Ovary (tissue), 9 donors: ENCODE results near the gene NLK. TPM values are rescaled to one million over a fixed set of nuclear protein-coding genes. Genes with fewer than 3 reads are reported as not detected.
"Not testable (repeated sequence)": the region's sequence is repeated elsewhere in the genome, so short reads cannot be mapped to it uniquely, and the experiment has no call there.

Experiments
- DNase-seq, 5 donors: peaks; one replicate each; pipeline ENCODE4 v3.0.0-alpha.2; 2019 to 2020
- H3K27ac ChIP-seq, 2 donors: fragments of 200-600 bp; one replicate each; pipeline versions ENCODE4 v1.5.1 to v1.8.0; 2019 to 2022
- H3K27me3 ChIP-seq: fragments of 200-600 bp; one replicate; pipeline ENCODE4 v1.8.0; 2022
- H3K36me3 ChIP-seq: fragments of 200-600 bp; sonication (generic); one replicate; pipeline ENCODE4 v1.5.1; 2019
- H3K4me1 ChIP-seq: one replicate; pipeline ENCODE4 v1.8.1; 2013; ENCODE audit warnings: mild to moderate bottlenecking, moderate library complexity; ENCODE audit not compliant: insufficient read depth
- H3K4me3 ChIP-seq: fragments of 200-600 bp; sonication (generic); one replicate; pipeline ENCODE4 v1.5.1; 2017
- H3K9me3 ChIP-seq, 2 donors: fragments of 200-600 bp in 1 of 2; sonication (generic) in 1 of 2; one replicate each; pipeline versions ENCODE4 v1.5.1 to v1.8.1; 2013 to 2019; ENCODE audit warnings: mild to moderate bottlenecking in 1 of 2, moderate library complexity in 1 of 2
- CTCF ChIP-seq, 3 donors: fragments of 450-650 bp in 2 of 3; fragments of 200-600 bp in 1 of 3; IDR thresholded peaks; one replicate each; pipeline versions ENCODE4 v1.5.1 to v1.8.0; 2016 to 2022; ENCODE audit warnings: antibody characterized with exemption in 3 of 3, mild to moderate bottlenecking in 1 of 3
- EP300 ChIP-seq: sonication (generic); formaldehyde crosslinking; IDR thresholded peaks from one replicate; pipeline ENCODE4 v1.6.1; 2017; ENCODE audit warnings: antibody characterized with exemption
- POLR2A ChIP-seq: fragments of 450-650 bp; IDR thresholded peaks from one replicate; pipeline ENCODE4 v1.6.1; 2017; ENCODE audit warnings: antibody characterized with exemption, mild to moderate bottlenecking, moderate library complexity
- WGBS, 3 donors: extraction: QIAGEN DNeasy Blood & Tissue Kit in 1 of 3; methylation state at CpG; one replicate each; pipeline versions ENCODE4 v1.1.5 to v1.1.7; 2013 to 2017; 5-methylcytosine and 5-hydroxymethylcytosine counted together
- intact Hi-C, 4 donors: fragments of 100-400 bp; cut with DNase I; formaldehyde crosslinking; loops; one replicate each; pipeline versions ENCODE4 v1.11.0 to v1.15.1; 2022 to 2023
- polyA plus RNA-seq, 2 donors: library from polyadenylated mRNA; stranded (reverse); fragments of 200-250 nt in 1 of 2; fragments of 350-450 nt in 1 of 2; fragmentation: Illumina TruSeq in 1 of 2; extraction: RNeasy Lipid Tissue Mini Kit (QIAGEN cat#74804) in 1 of 2; gene quantifications; one replicate each; pipeline ENCODE4 v1.2.3, GENCODE V29; 2013 to 2014
- total RNA-seq, 7 donors: library from RNA; depleted of rRNA in 2 of 7; stranded (reverse); fragments of >200 nt in 2 of 7; fragmentation: NEBNext Ultra II Directional in 3 of 7; extraction: Animal tissue kit (Norgen Biotek cat#: 25700) in 3 of 7; gene quantifications; one replicate each; pipeline versions ENCODE4 v1.1.0 to v1.2.4, GENCODE V29; 2016 to 2023
- donor health status: DM: no; HTN: no; CAD: no; lungs with moderate emphysema.
- donor health status: DM: no; HTN: no; CAD: no.
- donor health status: Bipolar disorder and iron deficiency.
- donor health status: DM: yes; HTN: yes; CAD: no.
- donor health status: DM: no; HTN: no; CAD: no.
- donor health status: DM: yes; HTN: yes; CAD: no.

Gene NLK
- total and polyA plus RNA-seq, 9 donors, result 7.3 to 15.6 (median 12.3) TPM

- Histone ChIP-seq H3K27me3 (no peaks in the 10 kb centered on the region), H3K4me3 (no peak overlapping the region), H3K9me3 (no peaks in the 10 kb centered on the region), H3K36me3 (no peaks in the 10 kb centered on the region), H3K27ac (no peak overlapping the region), H3K4me1 (no peaks in the 10 kb centered on the region)
- WGBS, 3 donors, result 67 to 75% (median 73%) methylated on average over 2 of the region's 2 CpGs
- DNase-seq, result no peak
- TF ChIP-seq EP300, result no peak
- intact Hi-C loops, result no loop called here
These were observed 102.9 kb downstream of the NLK start for GRCh38 chr17:28145348-28145747.

- Histone ChIP-seq H3K9me3 (no peaks in the 10 kb centered on the region), H3K27me3 (no peaks in the 10 kb centered on the region), H3K36me3 (no peaks in the 10 kb centered on the region), H3K27ac (no peak overlapping the region), H3K4me3 (no peak overlapping the region), H3K4me1 (no peaks in the 10 kb centered on the region)
- DNase-seq, result no peak
- TF ChIP-seq POLR2A, result no peak
- no peak for TF ChIP-seq EP300
- TF ChIP-seq CTCF (IDR thresholded peaks at IDR 0.05), result no peak
- intact Hi-C loops, result no loop called here
These were observed 104.5 kb downstream of the NLK start for GRCh38 chr17:28147017-28147416.

- TF ChIP-seq EP300 (no peak), CTCF (IDR thresholded peaks at IDR 0.05) (no peak), POLR2A (no peak)
- 89 to 96% (median 93%) methylated on average over 1 of the region's 1 CpG for WGBS, 3 donors
These were observed 108.5 kb downstream of the NLK start for GRCh38 chr17:28151001-28151400.

GRCh38 chr17:28154214-28154613 lies 111.7 kb downstream of the NLK start:
- Histone ChIP-seq H3K4me1 (no peaks in the 10 kb centered on the region), H3K4me3 (no peak overlapping the region), H3K27me3 (no peaks in the 10 kb centered on the region), H3K36me3 (no peaks in the 10 kb centered on the region), H3K9me3 (no peaks in the 10 kb centered on the region), H3K27ac (no peak overlapping the region)
- intact Hi-C loops, result no loop called here
- TF ChIP-seq POLR2A (no peak), CTCF (IDR thresholded peaks at IDR 0.05) (no peak), EP300 (no peak)
- no peak for DNase-seq
- 86 to 91% (median 86%) methylated on average over 2 of the region's 2 CpGs for WGBS, 3 donors

More at GRCh38 chr17:28151001-28151400, 108.5 kb downstream of the NLK start:
- H3K4me3 ChIP-seq, result no peak overlapping the region
- no peaks in the 10 kb centered on the region for H3K36me3 ChIP-seq
- intact Hi-C loops, result no loop called here
- no peaks in the 10 kb centered on the region for H3K27me3 ChIP-seq
- H3K27ac ChIP-seq, result no peak overlapping the region
- no peak for DNase-seq
- no peaks in the 10 kb centered on the region for H3K9me3 ChIP-seq
- H3K4me1 ChIP-seq, result no peaks in the 10 kb centered on the region

GRCh38 chr17:28155405-28155804 lies 112.9 kb downstream of the NLK start:
- H3K27me3 ChIP-seq, H3K4me1 ChIP-seq, H3K36me3 ChIP-seq, H3K4me3 ChIP-seq, intact Hi-C loops, H3K27ac ChIP-seq, DNase-seq, H3K9me3 ChIP-seq: not testable (repeated sequence)
- 96 to 99% (median 97%) methylated on average over 4 of the region's 4 CpGs for WGBS, 3 donors

GRCh38 chr17:28159004-28159403 lies 116.5 kb downstream of the NLK start:
- DNase-seq, result no peak
- Histone ChIP-seq H3K9me3 (no peaks in the 10 kb centered on the region), H3K27ac (no peak overlapping the region), H3K36me3 (no peaks in the 10 kb centered on the region), H3K27me3 (no peaks in the 10 kb centered on the region), H3K4me3 (no peak overlapping the region), H3K4me1 (no peaks in the 10 kb centered on the region)
- intact Hi-C loops, result no loop called here
- 85 to 96% (median 95%) methylated on average over 1 of the region's 1 CpG for WGBS, 3 donors
- no peak for TF ChIP-seq POLR2A
- no peak for TF ChIP-seq EP300
- TF ChIP-seq CTCF (IDR thresholded peaks at IDR 0.05), result no peak
